ENCODE measurements around the gene CLEC18B. TPM values are rescaled to one million over a fixed set of nuclear protein-coding genes. Genes with fewer than 3 reads are reported as not detected.

CLEC18B gene
- total RNA-seq, 1 experiment from 2014 or later = not detected

Other genes starting within 250 kb of the CLEC18B start
- gene PSMD7, start 124.7 kb downstream of the CLEC18B start, total RNA-seq (2014; rRNA removed; shearing (Covaris generic)) = 103 and 121 TPM in 2 replicates
- not detected in 2 replicates for gene NPIPB15, start 45.2 kb downstream of the CLEC18B start, total RNA-seq (2014; rRNA removed; shearing (Covaris generic))
- 31.4 and 34.5 TPM in 2 replicates for gene GLG1, start 185.6 kb upstream of the CLEC18B start, total RNA-seq (2014; rRNA removed; shearing (Covaris generic))
- gene RFWD3, start 245.4 kb upstream of the CLEC18B start, total RNA-seq (2014; rRNA removed; shearing (Covaris generic)) = 35.3 and 38.0 TPM in 2 replicates